GM19099 (cell line): ENCODE results near the gene PRRX1.

Source experiments
- POLR2A ChIP-seq: IDR thresholded peaks from 3 replicates; pipeline ENCODE4 v1.6.1; 2011; ENCODE audit warnings: low read depth; ENCODE audit not compliant: insufficient read length; ENCODE audit errors: extremely low read depth

The PRRX1 gene

DNA sequence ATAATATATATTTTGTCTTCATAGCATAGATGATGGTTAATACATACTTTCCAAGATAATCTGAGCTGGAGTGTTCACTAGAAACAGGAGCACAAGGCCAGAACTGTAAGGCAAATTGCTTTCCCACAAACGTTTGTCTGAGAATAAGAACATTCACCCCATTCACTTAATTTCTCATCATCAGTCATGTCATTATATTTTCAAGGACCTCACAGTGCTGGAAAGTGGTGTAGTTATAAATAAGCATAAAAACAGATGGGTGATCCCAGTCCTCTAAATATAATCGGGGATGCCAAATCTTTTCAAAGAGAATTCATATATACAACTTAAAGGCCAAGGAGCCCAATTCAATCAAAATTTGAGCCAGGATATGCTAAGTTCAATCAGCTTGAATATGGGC, 8.4 kb downstream of the PRRX1 start:
- TF ChIP-seq POLR2A: no peak

DNA sequence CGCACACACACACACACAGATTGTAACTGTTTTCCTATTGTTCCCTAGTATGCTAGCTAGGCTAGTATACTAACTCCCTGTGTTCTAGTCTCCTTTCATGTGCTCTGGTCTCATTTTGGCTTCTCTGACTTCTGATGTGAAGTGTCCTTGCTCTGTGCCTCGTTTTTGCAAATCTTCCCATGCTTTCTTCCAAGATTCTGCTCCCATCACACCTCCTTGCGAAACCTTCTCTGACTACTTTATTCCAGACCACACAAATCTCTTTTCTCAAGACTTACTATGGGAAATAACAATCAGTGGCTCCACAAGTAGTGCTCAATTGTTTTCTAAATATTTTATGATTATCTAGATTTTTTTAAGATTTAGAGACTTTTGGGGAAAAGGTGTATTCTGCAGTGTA, 10.3 kb downstream of the PRRX1 start:
- no peak for TF ChIP-seq POLR2A

DNA sequence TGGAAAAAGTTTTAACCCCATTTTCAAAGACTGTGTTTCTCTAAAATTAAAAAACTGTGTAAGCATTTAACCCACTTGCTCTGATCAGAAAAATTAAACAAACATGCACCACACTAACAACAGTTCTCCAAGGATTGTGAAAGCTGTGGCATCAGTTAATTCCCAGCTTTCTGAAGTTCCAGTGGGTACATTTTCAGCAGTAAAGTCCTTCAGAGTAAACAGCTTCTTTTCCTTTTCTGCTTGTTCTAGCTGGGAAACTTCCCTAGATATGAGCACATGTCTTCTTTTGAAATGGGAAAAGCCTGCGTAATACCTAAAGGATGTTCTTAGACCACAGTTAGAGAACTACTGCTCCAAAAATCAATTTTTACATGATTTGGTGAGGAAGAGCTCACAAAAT, 11.1 kb downstream of the PRRX1 start:
- no peak for TF ChIP-seq POLR2A

DNA sequence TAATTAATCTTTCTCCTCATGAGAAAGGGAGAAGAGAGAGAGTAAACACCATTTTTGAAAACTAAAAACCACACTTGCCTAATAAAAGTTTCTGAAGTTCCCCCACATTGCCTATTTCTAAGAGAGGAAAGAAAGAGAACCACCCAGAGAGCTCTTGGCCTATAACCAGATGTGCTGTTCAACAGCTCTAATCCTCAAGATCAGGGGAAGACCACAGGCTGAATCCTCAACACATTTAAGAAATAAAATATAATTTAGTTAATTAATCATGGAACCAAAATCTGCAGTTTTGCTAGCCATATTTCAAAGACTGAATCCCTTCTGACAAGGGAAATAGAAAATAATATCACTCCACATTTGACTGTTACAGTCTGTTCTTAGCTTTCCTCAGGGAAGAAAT, 11.9 kb downstream of the PRRX1 start:
- TF ChIP-seq POLR2A: no peak

DNA sequence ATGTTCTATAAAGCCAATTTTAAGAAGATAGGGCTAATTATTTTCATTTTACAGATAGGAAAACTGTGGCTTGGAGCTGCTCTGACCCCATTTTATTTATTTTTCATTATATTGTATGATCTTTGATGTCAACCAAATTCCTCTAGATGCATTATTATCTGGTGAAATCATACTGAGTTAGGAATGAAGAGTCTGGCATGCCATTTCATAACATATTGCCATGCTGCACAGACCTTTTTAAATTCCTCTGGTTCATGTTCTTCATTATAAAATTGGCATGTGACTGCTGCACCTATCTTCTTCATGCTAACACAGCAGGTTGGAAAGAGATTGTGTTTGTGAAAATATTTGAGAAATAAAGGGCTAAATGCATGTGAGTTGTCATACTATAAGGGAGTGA, 12.7 kb downstream of the PRRX1 start:
- TF ChIP-seq POLR2A: no peak

DNA sequence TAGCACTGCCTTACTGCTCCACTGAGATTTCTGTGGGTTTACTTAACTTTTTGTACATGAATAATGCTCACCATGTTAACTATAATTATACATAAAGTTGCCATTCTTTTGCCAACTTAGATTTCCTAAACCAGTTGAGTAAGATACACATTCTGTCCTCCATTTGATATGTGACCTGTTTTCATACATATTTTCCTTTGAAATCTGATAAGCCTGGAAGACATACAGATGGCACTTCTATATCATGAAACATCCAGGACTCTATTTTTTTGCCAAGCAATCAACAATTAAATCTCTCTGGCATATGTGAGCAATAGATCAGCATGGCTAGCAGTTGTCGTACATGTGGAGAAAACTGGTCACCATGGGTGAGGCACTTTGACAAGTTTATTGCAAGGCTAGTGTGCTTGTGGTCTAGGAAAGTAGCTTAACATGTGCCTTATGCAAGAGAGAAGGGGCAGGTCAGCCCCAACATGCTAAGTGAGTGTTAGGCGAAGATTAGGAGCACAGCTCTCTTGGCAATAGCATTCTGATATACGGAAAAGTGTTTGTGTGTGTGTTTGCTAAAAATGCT, 14.2 kb downstream of the PRRX1 start:
- no peak for TF ChIP-seq POLR2A

DNA sequence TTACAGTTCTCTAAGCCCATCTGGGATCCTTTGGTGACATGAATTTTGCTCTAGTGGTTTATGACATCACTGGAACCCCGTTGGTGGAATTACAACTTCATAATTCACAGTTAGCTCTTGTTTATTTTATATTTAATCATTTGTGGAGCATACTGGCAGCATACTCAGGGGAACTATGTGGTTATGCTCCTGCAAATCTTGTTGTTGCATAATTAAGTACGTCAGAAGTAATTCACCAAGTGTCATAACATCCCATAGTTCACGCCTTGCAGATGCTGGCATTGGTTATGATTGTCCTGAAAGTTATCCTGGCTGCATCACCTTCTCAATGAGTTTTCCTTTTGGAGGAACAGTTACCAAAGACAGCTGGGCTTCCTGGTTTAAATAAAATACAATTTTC, 16.5 kb downstream of the PRRX1 start:
- no peak for TF ChIP-seq POLR2A

DNA sequence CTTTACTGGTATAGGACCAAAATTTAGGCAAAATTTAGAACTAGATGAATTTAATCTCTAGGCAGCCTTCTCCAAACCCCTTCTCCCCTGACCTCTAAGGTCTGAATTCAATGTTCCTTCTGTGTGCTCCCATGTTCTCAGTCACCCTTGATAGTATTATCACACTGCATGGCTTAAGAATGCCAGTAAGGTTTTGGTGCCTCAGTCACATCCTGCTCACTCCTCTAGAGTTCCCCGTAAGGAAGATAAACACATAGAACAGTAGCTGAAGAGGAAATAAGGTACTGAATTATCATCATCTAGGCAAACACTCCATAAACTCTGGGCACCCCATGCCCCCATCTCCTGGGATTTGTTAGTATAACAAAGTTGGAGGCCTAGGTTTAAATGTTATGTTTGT, 18.2 kb downstream of the PRRX1 start:
- no peak for TF ChIP-seq POLR2A

DNA sequence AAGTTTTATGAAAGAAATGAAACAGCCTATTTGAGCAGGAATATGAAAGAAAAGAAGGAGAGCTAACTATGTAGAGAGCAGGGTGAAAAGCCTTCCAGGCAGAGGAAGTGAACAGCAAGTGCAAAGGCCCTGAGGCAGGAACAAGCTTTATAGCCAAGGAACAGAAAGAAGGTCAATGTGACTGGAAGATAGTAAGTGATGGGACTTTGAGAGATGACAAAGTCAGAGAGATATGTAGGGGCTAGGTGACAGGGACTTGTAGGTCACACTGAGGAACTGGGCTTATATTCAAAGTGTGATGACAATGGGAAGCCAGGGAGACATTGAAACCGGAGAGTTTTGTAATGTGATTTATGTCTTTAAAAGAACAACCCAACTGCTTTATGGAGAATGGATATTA, 18.9 kb downstream of the PRRX1 start:
- no peak for TF ChIP-seq POLR2A

DNA sequence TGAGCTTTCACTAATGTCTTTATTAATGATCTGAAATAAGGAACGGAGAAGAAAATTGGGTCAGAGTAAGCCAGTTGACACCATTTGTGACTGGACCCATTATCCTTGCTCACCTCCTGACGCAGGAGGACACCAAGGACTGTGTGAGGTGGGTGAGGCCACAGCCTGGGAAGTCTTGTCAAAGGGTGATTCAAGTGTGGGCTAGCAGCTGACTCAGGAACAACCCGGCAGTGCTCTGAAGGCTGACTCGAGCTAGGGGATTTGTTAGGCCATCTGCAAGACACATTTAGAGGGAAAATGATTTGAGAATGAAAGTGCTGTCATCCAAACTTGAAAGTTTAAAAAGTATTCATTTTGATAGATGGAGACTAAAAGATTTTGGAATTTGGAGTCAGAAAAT, 21.2 kb downstream of the PRRX1 start:
- TF ChIP-seq POLR2A: no peak

DNA sequence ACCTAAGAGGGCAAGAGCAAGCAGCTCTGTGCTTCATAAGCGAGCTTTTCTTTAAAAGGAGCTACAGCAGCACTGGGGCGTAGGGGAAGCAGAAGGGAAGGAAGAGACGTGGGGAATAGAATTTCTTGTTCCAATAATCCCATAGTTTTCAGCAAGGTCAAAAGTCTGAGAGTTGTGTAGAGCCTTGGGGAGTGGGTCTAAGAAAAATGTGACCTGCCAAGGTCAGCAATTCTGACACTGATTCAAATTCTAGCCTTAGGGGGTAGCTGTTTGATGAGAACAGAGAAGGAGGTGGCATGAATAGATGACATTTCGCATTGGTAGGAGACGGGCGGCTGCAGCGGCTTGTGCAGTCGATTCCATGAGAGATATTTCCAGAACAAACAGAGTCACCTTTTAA, 22.4 kb downstream of the PRRX1 start:
- no peak for TF ChIP-seq POLR2A

DNA sequence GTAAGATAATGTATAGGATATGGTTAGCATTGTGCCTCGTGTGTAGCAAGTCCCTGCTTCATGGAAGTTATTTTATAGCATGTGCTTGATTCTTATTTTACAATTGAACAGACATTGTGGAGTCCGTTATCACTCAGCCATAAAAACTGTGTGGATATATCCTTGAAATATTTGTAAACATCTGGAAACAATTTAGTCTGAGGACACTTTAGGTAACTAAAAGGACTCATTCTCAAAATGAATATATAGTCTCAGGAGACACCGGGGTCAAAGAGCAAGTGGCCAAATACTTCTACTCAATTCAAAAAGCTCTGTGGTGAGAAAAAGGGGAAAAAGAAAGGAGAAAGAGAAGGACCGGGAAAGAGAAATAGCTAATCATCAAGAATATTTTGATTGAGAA, 23.7 kb downstream of the PRRX1 start:
- TF ChIP-seq POLR2A: no peak

DNA sequence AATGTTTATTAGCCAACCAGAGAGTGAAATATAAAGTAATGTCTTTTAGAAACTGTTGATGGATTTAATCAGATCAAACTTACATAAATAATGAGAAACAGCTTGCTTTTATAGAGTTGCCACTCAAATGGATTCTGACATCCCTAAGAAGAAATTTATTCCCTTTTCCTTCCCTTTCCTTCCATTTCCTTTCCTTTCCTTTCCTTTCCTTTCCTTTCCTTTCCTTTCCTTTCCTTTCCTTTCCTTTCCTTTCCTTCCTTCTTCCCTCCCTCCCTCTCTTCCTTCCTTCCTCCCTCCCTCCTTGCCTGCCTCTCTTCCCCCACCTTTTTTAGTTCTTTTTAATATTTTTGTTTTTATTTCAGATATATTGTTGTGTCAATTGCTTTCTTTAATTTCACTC, 27.3 kb downstream of the PRRX1 start:
- no peak for TF ChIP-seq POLR2A

DNA sequence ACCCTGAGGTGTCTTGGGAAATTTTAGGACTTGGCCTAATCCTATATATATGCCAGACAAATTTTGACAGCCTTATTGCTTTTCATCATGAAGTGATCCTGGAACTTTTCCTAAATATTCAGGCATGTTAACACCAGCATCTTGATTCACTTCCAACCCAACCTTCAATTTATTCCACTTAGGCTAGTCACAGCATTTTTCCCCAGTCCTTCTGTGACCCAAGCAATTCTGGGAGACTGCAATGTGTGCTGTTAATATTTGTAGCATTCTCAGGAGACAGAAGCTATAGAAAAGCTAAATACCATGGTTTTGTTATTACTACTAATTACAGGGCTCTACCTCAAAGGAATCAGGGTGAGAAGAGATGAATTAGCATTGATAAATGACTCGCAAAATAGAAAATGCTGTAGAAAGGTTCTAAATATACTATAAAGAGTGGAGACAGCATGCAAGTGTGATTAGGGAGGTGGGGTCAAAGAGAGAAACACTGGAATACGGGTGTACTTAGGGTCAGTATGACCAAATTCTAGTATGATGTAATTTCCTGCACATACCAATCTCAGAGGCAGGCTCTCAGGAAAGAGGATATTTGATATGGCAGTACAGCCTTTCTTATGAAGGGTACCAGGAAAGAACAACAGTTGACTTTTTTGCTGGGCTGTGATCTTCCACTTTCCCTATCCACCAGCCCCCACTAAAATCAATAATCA, 29.1 kb downstream of the PRRX1 start:
- TF ChIP-seq POLR2A: no peak

DNA sequence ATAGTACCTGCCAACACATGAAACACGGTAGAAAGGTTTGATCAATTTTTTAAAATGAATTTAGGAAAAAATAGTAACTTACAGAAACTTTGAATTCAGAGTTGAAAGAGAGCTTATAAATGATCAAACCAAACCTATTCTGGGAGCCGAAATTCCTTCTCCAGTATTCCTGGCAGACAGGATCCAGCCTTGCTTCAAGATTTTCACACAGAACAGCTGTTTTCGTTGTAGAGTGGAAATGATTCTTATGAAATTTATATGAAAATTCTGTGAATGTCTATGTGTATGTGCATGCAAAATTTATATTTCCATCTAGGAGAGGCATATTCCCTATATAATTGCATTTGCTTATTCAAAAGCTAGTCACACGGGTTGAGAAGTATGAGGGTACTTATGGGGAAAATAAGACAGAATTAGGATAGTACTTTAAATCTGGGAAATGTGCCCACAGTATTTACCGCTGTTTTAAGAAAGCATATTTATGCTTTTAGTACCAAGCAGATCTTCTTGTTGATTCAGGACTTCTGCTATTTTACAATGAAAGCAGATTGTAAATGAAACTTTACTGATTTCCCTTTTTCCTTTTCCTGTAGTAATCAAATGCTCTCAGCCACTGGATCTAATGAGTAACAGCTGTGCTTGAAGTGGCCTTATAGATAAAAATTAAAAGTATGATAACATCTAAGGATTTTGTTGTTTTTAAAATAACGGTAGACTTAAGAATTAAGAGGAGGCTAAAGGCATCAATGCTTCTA, 30.4 kb downstream of the PRRX1 start:
- no peak for TF ChIP-seq POLR2A

DNA sequence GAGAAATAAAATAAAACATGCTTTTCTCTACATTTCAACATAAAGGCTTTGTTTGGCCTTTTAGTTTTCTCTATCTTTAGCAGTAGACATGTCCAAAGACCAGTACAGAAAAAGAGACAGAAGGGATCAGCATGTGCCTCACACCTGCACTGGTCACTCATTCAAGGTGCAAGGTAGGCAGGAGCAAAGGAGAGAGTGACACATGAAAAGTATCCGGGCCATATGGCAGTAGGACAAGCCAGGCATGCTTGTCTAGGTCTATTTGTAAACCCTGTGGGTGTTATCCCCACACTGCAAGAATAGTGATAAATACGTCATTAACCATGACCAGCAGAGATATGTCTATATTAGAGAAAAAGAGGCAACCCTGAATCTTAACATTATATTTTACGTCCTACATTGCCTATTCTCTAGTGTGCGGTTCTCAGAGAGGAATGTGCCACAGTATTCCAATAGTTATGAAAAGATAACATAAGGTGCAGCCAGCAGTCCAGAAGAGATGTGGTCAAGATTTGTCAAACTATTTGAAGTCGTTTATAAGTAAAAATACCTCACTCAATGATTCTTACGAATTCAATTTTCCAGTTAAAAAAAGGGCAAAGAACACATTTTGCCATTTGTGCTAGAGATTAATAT, 32.1 kb downstream of the PRRX1 start:
- TF ChIP-seq POLR2A: no peak
